K562 (cell line): ENCODE data around the gene AKNA. TPM values are rescaled to one million over a fixed set of nuclear protein-coding genes. Genes with fewer than 3 reads are reported as not detected.

Experiments used
- ADNP ChIP-seq: fragments of 200-800 bp; sonication (Bioruptor generic); IDR thresholded peaks from 2 replicates; pipeline ENCODE4 v1.6.1; 2016; ENCODE audit warnings: missing genetic modification characterization, missing compliant biosample characterization
- BMI1 ChIP-seq: fragments of 150-350 bp; IDR thresholded peaks from 2 replicates; pipeline ENCODE4 v1.6.1; 2014; ENCODE audit warnings: low read length
- CHD4 ChIP-seq: fragments of 200-600 bp; sonication (generic); IDR thresholded peaks from 3 replicates; pipeline ENCODE4 v1.6.1; 2012; ENCODE audit warnings: low read depth, mild to moderate bottlenecking, mixed read lengths, low read length, inconsistent platforms; ENCODE audit not compliant: insufficient read depth, insufficient replicate concordance, poor library complexity, severe bottlenecking
- ELF1 ChIP-seq: fragments of 200-800 bp; sonication (Bioruptor generic); IDR thresholded peaks from 2 replicates; pipeline ENCODE4 v1.6.1; 2016; ENCODE audit warnings: missing genetic modification characterization, missing compliant biosample characterization
- GABPB1 ChIP-seq: sonication (generic); formaldehyde crosslinking; IDR thresholded peaks from 2 replicates; pipeline ENCODE4 v1.8.0; 2022; ENCODE audit warnings: mild to moderate bottlenecking, missing genetic modification reagents
- GTF2B ChIP-seq: IDR thresholded peaks from 2 replicates; pipeline ENCODE4 v1.6.1; 2011; ENCODE audit not compliant: insufficient read length; ENCODE audit errors: extremely low read depth
- MGA ChIP-seq: fragments of 450-650 bp; IDR thresholded peaks from 2 replicates; pipeline ENCODE4 v1.6.1; 2016; ENCODE audit warnings: mild to moderate bottlenecking, moderate library complexity
- MYC ChIP-seq, 2 experiments: fragments of 250-450 bp in 1 of 2; sonication (Bioruptor Pico) in 1 of 2; IDR thresholded peaks; 2 replicates each; pipeline versions ENCODE4 v1.5.1 to v1.6.1; 2012 to 2021; ENCODE audit warnings: low read depth in 2 of 2, borderline replicate concordance in 1 of 2, improper control_type of control experiment in 1 of 2, low read length in 1 of 2, mild to moderate bottlenecking in 1 of 2, moderate library complexity in 1 of 2
- RBM25 ChIP-seq: fragments of 200-400 bp; formaldehyde crosslinking; IDR thresholded peaks from 2 replicates; pipeline ENCODE4 v1.6.1; 2018; ENCODE audit warnings: low read length, low read depth, moderate library complexity; ENCODE audit not compliant: severe bottlenecking
- STAG1 ChIP-seq: sonication (generic); formaldehyde crosslinking; IDR thresholded peaks from 2 replicates; pipeline ENCODE4 v1.5.0; 2020; ENCODE audit warnings: missing genetic modification reagents, borderline replicate concordance
- TGIF2 ChIP-seq: sonication (generic); formaldehyde crosslinking; IDR thresholded peaks from 2 replicates; pipeline ENCODE4 v1.8.1; 2022; ENCODE audit warnings: mild to moderate bottlenecking, missing genetic modification reagents, moderate library complexity
- ZFP36 ChIP-seq: fragments of 150-350 bp; IDR thresholded peaks from 2 replicates; pipeline ENCODE4 v1.6.1; 2018; ENCODE audit warnings: low read length, low read depth; ENCODE audit not compliant: partially characterized antibody
- ZFX ChIP-seq: sonication (generic); formaldehyde crosslinking; IDR thresholded peaks from 2 replicates; pipeline ENCODE4 v1.8.0; 2022; ENCODE audit warnings: mild to moderate bottlenecking, missing genetic modification reagents, moderate library complexity
- ZNF695 ChIP-seq: fragments of 450-650 bp; formaldehyde crosslinking; IDR thresholded peaks from 2 replicates; pipeline ENCODE4 v1.4.0; 2020; ENCODE audit warnings: mild to moderate bottlenecking, moderate library complexity
- polyA plus RNA-seq, 8 experiments: library from polyadenylated mRNA; depleted of rRNA in 4 of 8; stranded (reverse) in 5 of 8; unstranded in 3 of 8; fragments of >200 nt; fragmentation: Nextera tagmentation in 2 of 8; fragmentation: Illumina TruSeq in 1 of 8; extraction: Ambion mirVana in 2 of 8; extraction: Trizol in 1 of 8; gene quantifications; 2 replicates each; pipeline versions ENCODE4 v1.2.1 to v1.2.3, GENCODE V29; 2011 to 2014; ENCODE audit warnings: inconsistent platforms in 1 of 8, missing spikeins in 1 of 8
- total RNA-seq, 7 experiments: library from RNA; depleted of rRNA in 6 of 7; stranded (reverse); fragments of >200 nt in 6 of 7; fragmentation: Illumina TruSeq in 2 of 7; extraction: Trizol in 2 of 7; gene quantifications; 2 replicates each; pipeline versions ENCODE4 v1.2.1 to v1.2.3, GENCODE V29; 2011 to 2021; ENCODE audit warnings: low replicate concordance in 1 of 7

AKNA gene
- total and polyA plus RNA-seq, 9 of the 15 experiments (the other 6 are each of a cell fraction or from before 2014, with no cell fraction given), result 0.29 to 20.5 (median 3.9) TPM

DNA sequence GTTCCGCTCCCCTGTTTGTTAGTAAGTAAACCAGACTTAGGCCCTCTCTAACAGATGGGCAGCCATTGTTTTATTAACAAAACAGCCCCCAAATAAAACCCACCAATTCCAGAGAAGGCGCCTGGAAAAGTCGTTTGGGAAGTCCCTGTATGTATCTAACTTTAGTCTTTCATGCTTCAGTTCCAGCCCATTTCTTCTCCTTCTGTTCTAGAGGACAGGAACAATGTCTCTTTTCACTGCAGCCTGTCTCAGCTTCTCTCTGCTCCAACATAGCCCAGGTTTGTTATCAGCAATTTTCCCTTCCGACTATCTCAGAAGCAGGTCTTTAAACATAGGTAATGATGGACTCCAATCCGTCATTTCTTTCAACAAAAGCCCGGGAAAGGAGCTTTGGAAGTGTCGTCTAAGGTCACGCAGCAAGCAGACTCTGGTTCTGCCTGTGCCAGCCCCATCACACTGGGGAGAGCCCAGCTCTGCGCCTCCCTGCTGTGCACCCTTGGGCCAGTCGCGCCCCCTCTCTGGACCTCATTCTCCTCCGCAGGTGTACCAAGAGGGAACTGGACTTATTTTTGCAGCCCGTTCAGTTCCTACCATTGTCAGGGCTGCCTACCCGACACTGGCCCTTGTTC lies 9.6 kb upstream of the AKNA start (continued):
- TF ChIP-seq MGA (peak; percentile 35; the same call in 1 of the 2 replicates), CHD4 (peak; percentile 88), BMI1 (no peak), ZFX (peak; percentile 34; the same call in 1 of the 2 replicates), ADNP (peak; percentile 79), TGIF2 (CRISPR knock-in tag) (no peak), ELF1 (tag) (0 out of 2 replicates have a peak, but pooled peaks have one; percentile 30), ZNF695 (no peak), STAG1 (CRISPR knock-in tag) (no peak), RBM25 (peak; percentile 77), ZFP36 (peak; percentile 92), MYC (IDR thresholded peaks at IDR 0.05; ENCODE audit: low read depth, low read length) (no peak), MYC (CRISPR knock-in tag; IDR thresholded peaks at IDR 0.05; ENCODE audit: borderline replicate concordance, low read depth) (0 out of 2 replicates have a peak, but pooled peaks have one; percentile 5), GTF2B (no peak), GABPB1 (CRISPR knock-in tag) (no peak)
